HG03045 (cell line): ENCODE data around the gene MADD.
"Not testable (repeated sequence)": the region's sequence is repeated elsewhere in the genome, so short reads cannot be mapped to it uniquely, and the experiment has no call there.

Experiments
- ATAC-seq: cut with Tn5 transposase; IDR thresholded peaks from one replicate; pipeline ENCODE4 v1.9.1; 2021; ENCODE audit warnings: mild to moderate bottlenecking, moderate library complexity; ENCODE audit not compliant: unreplicated experiment

MADD gene

GRCh38 chr11:47272706-47273105 lies 2.8 kb downstream of the MADD start:
- ATAC-seq, result no peak

GRCh38 chr11:47274495-47275235 lies 4.7 kb downstream of the MADD start:
- no peak for ATAC-seq

GRCh38 chr11:47276923-47277322 lies 7.0 kb downstream of the MADD start:
- ATAC-seq, result no peak

GRCh38 chr11:47278058-47278457 lies 8.1 kb downstream of the MADD start:
- ATAC-seq, result no peak

GRCh38 chr11:47278769-47279168 lies 8.8 kb downstream of the MADD start:
- no peak for ATAC-seq

- ATAC-seq, result no peak
These were observed 10.2 kb downstream of the MADD start for GRCh38 chr11:47280099-47280498.

- ATAC-seq, result no peak
These were observed 10.9 kb downstream of the MADD start for GRCh38 chr11:47280860-47281259.

- ATAC-seq, result no peak
These were observed 12.5 kb downstream of the MADD start for GRCh38 chr11:47282462-47282861.

GRCh38 chr11:47284151-47284550 lies 14.2 kb downstream of the MADD start:
- no peak for ATAC-seq

- no peak for ATAC-seq
These were observed 16.2 kb downstream of the MADD start for GRCh38 chr11:47285969-47286770.

- ATAC-seq, result no peak
These were observed 18.1 kb downstream of the MADD start for GRCh38 chr11:47288066-47288465.

- no peak for ATAC-seq
These were observed 19.9 kb downstream of the MADD start for GRCh38 chr11:47289856-47290255.

- no peak for ATAC-seq
These were observed 25.5 kb downstream of the MADD start for GRCh38 chr11:47295385-47295784.

GRCh38 chr11:47296045-47296444 lies 26.1 kb downstream of the MADD start:
- ATAC-seq, result no peak

- ATAC-seq, result no peak
These were observed 29.1 kb downstream of the MADD start for GRCh38 chr11:47299078-47299477.

GRCh38 chr11:47302853-47303252 lies 32.9 kb downstream of the MADD start:
- no peak for ATAC-seq

- ATAC-seq, result no peak
These were observed 36.0 kb downstream of the MADD start for GRCh38 chr11:47305734-47306483.

- no peak for ATAC-seq
These were observed 36.5 kb downstream of the MADD start for GRCh38 chr11:47306484-47306844.

GRCh38 chr11:47308050-47308823 lies 38.3 kb downstream of the MADD start:
- ATAC-seq, result no peak

- no peak for ATAC-seq
These were observed 45.1 kb downstream of the MADD start for GRCh38 chr11:47314992-47315391.

- ATAC-seq, result not testable (repeated sequence)
These were observed 46.6 kb downstream of the MADD start for GRCh38 chr11:47316501-47316900.
